ENCODE data around the gene FAM163A. TPM values are rescaled to one million over a fixed set of nuclear protein-coding genes. Genes with fewer than 3 reads are reported as not detected.

The FAM163A gene
- total RNA-seq, 1 experiment from 2014 or later: not detected

DNA sequence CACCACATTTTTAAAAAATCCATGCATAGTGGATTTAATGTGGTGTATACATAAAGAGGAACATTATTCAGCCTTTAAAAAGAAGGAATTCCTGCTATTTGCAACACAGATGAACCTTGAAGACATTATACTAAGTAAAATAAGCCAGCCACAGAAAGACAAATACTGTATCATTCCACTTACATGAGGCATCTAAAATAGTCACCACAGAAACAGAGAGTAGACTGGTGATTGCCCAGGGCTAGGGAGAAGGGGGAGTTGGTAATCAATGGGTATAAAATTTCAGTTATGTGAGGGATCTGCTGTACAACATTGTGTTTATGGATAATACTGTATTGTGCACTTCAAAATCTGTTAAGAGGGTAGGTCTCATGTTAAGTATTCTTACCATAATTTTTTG lies 10.0 kb downstream of the FAM163A start:
- Mint-ChIP-seq H3K27ac (ENCODE audit: unreplicated experiment) (no peak overlapping the region), H3K9me3 (ENCODE audit: unreplicated experiment) (peaks cover 19% of the 10 kb centered on the region), H3K4me1 (ENCODE audit: low read depth, unreplicated experiment) (no peaks in the 10 kb centered on the region), H3K27me3 (ENCODE audit: insufficient read depth, unreplicated experiment) (peaks cover 18% of the 10 kb centered on the region), H3K4me3 (ENCODE audit: unreplicated experiment) (no peak overlapping the region), H3K36me3 (ENCODE audit: insufficient read depth, unreplicated experiment) (no peaks in the 10 kb centered on the region)
- TF ChIP-seq, protein P1, sequence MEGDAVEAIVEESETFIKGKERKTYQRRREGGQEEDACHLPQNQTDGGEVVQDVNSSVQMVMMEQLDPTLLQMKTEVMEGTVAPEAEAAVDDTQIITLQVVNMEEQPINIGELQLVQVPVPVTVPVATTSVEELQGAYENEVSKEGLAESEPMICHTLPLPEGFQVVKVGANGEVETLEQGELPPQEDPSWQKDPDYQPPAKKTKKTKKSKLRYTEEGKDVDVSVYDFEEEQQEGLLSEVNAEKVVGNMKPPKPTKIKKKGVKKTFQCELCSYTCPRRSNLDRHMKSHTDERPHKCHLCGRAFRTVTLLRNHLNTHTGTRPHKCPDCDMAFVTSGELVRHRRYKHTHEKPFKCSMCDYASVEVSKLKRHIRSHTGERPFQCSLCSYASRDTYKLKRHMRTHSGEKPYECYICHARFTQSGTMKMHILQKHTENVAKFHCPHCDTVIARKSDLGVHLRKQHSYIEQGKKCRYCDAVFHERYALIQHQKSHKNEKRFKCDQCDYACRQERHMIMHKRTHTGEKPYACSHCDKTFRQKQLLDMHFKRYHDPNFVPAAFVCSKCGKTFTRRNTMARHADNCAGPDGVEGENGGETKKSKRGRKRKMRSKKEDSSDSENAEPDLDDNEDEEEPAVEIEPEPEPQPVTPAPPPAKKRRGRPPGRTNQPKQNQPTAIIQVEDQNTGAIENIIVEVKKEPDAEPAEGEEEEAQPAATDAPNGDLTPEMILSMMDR (IDR thresholded peaks at IDR 0.05; ENCODE audit: insufficient read depth in 1 of 2, low read depth in 1 of 2, low read length in 1 of 2, severe bottlenecking in 1 of 2, unreplicated experiment in 1 of 2): no peak
- DNase-seq: no peak
- no peak overlapping the region for H3K4me3 ChIP-seq (ENCODE audit: low read depth, low read length)
- ChIA-PET POLR2A (no interaction called here), CTCF (no interaction called here)
- no TSS peak for BruUV-seq (replicated peaks)
- H3K36me3 ChIP-seq (ENCODE audit: control insufficient read depth, insufficient read depth, low read length): no peaks in the 10 kb centered on the region
- 0 out of 2 replicates have a peak, but pooled peaks cover 6% of the 10 kb centered on the region for H3K9me3 ChIP-seq
- intact Hi-C loops (cut with micrococcal nuclease; ENCODE audit: unreplicated experiment): no loop called here
- H3K27me3 ChIP-seq (replicated peaks; ENCODE audit: control insufficient read depth, insufficient read depth, low read length): no peaks in the 10 kb centered on the region
- H3K4me1 ChIP-seq: no peaks in the 10 kb centered on the region

DNA sequence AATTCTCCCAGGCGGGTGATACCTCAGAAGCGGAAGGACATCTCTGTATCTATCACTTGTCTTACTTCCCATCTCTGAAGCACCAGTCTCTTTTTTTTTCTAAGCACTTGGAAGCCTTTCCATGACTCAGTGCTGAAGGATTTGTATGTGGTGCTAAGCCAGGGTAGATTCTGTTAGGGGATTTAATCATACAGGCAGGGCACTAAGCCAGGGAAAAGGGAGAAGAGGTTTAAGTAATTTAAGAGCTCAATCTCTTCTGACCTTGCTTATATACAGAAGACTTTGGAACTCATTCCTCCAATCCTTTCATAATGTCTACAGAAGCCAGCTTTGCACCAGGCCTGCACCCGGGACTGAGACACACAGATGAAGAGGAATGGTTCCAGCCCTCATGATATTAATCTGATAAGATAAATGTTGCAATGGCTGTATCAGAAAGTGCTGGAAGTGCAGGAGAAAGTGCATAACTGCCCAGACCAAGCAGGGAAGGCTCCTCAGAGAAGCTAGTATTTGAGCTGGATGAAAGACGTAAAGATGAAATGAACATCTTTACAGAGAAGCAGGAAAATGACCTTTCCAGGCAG lies 11.0 kb downstream of the FAM163A start:
- CTCF ChIA-PET: interaction anchor here (0.6 kb wide), 1 partner anchor 12 kb away, joined by 4 read pairs; no protein-coding TSS in a partner anchor
- POLR2A ChIA-PET: interaction anchor here (0.6 kb wide), 1 partner anchor 13 kb away, joined by 8 read pairs; no protein-coding TSS in a partner anchor
- TF ChIP-seq, protein P1 (IDR thresholded peaks at IDR 0.05; ENCODE audit: insufficient read depth in 1 of 2, low read depth in 1 of 2, low read length in 1 of 2, severe bottlenecking in 1 of 2, unreplicated experiment in 1 of 2): no peak
- H3K27ac Mint-ChIP-seq (ENCODE audit: unreplicated experiment): no peak overlapping the region
- 0 out of 2 replicates have a peak, but pooled peaks cover 6% of the 10 kb centered on the region for H3K9me3 ChIP-seq
- H3K36me3 Mint-ChIP-seq (ENCODE audit: insufficient read depth, unreplicated experiment): no peaks in the 10 kb centered on the region
- BruUV-seq (replicated peaks): no TSS peak
- H3K4me3 Mint-ChIP-seq (ENCODE audit: unreplicated experiment): no peak overlapping the region
- no peak overlapping the region for H3K4me3 ChIP-seq (ENCODE audit: low read depth, low read length)
- no peaks in the 10 kb centered on the region for H3K36me3 ChIP-seq (ENCODE audit: control insufficient read depth, insufficient read depth, low read length)
- no peaks in the 10 kb centered on the region for H3K4me1 Mint-ChIP-seq (ENCODE audit: low read depth, unreplicated experiment)
- no peaks in the 10 kb centered on the region for H3K4me1 ChIP-seq
- H3K9me3 Mint-ChIP-seq (ENCODE audit: unreplicated experiment): peaks cover 19% of the 10 kb centered on the region
- H3K27me3 ChIP-seq (replicated peaks; ENCODE audit: control insufficient read depth, insufficient read depth, low read length): no peaks in the 10 kb centered on the region
- H3K27me3 Mint-ChIP-seq (ENCODE audit: insufficient read depth, unreplicated experiment): peaks cover 15% of the 10 kb centered on the region
- intact Hi-C loops (cut with micrococcal nuclease; ENCODE audit: unreplicated experiment): no loop called here
- DNase-seq: no peak

DNA sequence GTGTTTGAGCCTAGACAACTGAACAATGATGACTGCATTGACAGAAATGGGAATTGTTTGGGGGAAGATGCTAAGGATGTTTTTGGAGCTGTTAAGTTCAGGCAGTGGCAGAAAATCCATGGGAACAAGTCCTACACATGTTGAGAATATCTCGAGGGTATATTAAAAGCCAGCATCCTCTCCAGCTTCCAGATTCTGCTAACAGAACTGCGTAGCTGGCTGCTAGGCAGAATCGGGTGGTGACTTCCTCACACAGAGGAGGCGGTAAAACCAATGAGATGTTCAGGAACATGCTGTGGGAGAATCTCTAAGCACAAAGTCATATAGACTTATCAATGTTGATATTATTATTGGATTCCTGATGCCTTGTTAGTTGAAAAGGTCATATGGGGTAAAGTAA lies 14.8 kb downstream of the FAM163A start:
- POLR2A ChIA-PET: no interaction called here
- no peaks in the 10 kb centered on the region for H3K4me1 Mint-ChIP-seq (ENCODE audit: low read depth, unreplicated experiment)
- Histone ChIP-seq H3K36me3 (ENCODE audit: control insufficient read depth, insufficient read depth, low read length) (no peaks in the 10 kb centered on the region), H3K4me1 (no peaks in the 10 kb centered on the region), H3K9me3 (no peaks in the 10 kb centered on the region), H3K4me3 (ENCODE audit: low read depth, low read length) (no peak overlapping the region), H3K27me3 (replicated peaks; ENCODE audit: control insufficient read depth, insufficient read depth, low read length) (no peaks in the 10 kb centered on the region; the same call in 1 of the 2 replicates)
- no TSS peak for BruUV-seq (replicated peaks)
- DNase-seq: no peak
- CTCF ChIA-PET: no interaction called here
- no peaks in the 10 kb centered on the region for H3K9me3 Mint-ChIP-seq (ENCODE audit: unreplicated experiment)
- no peak overlapping the region for H3K27ac Mint-ChIP-seq (ENCODE audit: unreplicated experiment)
- peaks cover 9% of the 10 kb centered on the region for H3K27me3 Mint-ChIP-seq (ENCODE audit: insufficient read depth, unreplicated experiment)
- TF ChIP-seq, protein P1 (IDR thresholded peaks at IDR 0.05; ENCODE audit: insufficient read depth in 1 of 2, low read depth in 1 of 2, low read length in 1 of 2, severe bottlenecking in 1 of 2, unreplicated experiment in 1 of 2): no peak
- intact Hi-C loops (cut with micrococcal nuclease; ENCODE audit: unreplicated experiment): no loop called here
- no peaks in the 10 kb centered on the region for H3K36me3 Mint-ChIP-seq (ENCODE audit: insufficient read depth, unreplicated experiment)
- no peak overlapping the region for H3K4me3 Mint-ChIP-seq (ENCODE audit: unreplicated experiment)
